OCI-LY1 (cell line): Measurements from ENCODE around the gene DEFB129.

ENCODE experiments used
- EZH2 ChIP-seq: fragments of 200-600 bp; sonication (generic), shearing (Covaris generic); IDR thresholded peaks from 2 replicates; pipeline ENCODE4 v1.8.0; 2017; ENCODE audit warnings: borderline replicate concordance, mixed run types, mild to moderate bottlenecking, antibody characterized with exemption, low read length, moderate library complexity, mixed read lengths
- TF ChIP-seq, protein P1 (sequence below): fragments of 200-600 bp; sonication (generic), shearing (Covaris generic); IDR thresholded peaks from 2 replicates; pipeline ENCODE4 v1.5.1; 2017; ENCODE audit warnings: mild to moderate bottlenecking, antibody characterized with exemption, low read length, moderate library complexity, mixed read lengths

- TF ChIP-seq, protein P1, sequence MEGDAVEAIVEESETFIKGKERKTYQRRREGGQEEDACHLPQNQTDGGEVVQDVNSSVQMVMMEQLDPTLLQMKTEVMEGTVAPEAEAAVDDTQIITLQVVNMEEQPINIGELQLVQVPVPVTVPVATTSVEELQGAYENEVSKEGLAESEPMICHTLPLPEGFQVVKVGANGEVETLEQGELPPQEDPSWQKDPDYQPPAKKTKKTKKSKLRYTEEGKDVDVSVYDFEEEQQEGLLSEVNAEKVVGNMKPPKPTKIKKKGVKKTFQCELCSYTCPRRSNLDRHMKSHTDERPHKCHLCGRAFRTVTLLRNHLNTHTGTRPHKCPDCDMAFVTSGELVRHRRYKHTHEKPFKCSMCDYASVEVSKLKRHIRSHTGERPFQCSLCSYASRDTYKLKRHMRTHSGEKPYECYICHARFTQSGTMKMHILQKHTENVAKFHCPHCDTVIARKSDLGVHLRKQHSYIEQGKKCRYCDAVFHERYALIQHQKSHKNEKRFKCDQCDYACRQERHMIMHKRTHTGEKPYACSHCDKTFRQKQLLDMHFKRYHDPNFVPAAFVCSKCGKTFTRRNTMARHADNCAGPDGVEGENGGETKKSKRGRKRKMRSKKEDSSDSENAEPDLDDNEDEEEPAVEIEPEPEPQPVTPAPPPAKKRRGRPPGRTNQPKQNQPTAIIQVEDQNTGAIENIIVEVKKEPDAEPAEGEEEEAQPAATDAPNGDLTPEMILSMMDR: no peak
- no peak for TF ChIP-seq EZH2
These were observed 514 bp downstream of the DEFB129 start for GRCh38 chr20:227439-228105.
